Peyer's patch (tissue), 4 donors: Measurements from ENCODE around the gene COL9A2. TPM values are rescaled to one million over a fixed set of nuclear protein-coding genes. Genes with fewer than 3 reads are reported as not detected.

ENCODE experiments used
- DNase-seq, 3 donors: peaks; one replicate each; pipeline ENCODE4 v3.0.0-alpha.2; 2017 to 2019
- H3K27ac ChIP-seq, 4 donors: fragments of 200-600 bp; sonication (generic); one replicate each; pipeline ENCODE4 v1.5.1; 2016 to 2019
- H3K27me3 ChIP-seq, 2 donors: fragments of 200-600 bp; sonication (generic); one replicate each; pipeline ENCODE4 v1.5.1; 2019
- H3K36me3 ChIP-seq, 3 donors: fragments of 200-600 bp; sonication (generic); one replicate each; pipeline ENCODE4 v1.5.1; 2016 to 2019
- H3K4me1 ChIP-seq, 4 donors: fragments of 200-600 bp; sonication (generic); one replicate each; pipeline ENCODE4 v1.5.1; 2016 to 2019
- H3K4me3 ChIP-seq, 4 donors: fragments of 200-600 bp; sonication (generic); 1 replicate in 3 of 4; 2 replicates in 1 of 4; pipeline ENCODE4 v1.5.1; 2016 to 2019; ENCODE audit warnings: mild to moderate bottlenecking in 1 of 4
- H3K9me3 ChIP-seq, 4 donors: fragments of 200-600 bp; sonication (generic); one replicate each; pipeline ENCODE4 v1.5.1; 2016 to 2019; ENCODE audit warnings: mild to moderate bottlenecking in 1 of 4
- POLR2A ChIP-seq, 2 donors: fragments of 450-650 bp; IDR thresholded peaks; one replicate each; pipeline ENCODE4 v1.5.1; 2017; ENCODE audit warnings: antibody characterized with exemption in 2 of 2, mild to moderate bottlenecking in 2 of 2, moderate library complexity in 2 of 2
- total RNA-seq, 4 donors: library from RNA; depleted of rRNA; stranded (reverse); fragments of >200 nt; gene quantifications; one replicate each; pipeline ENCODE4 v1.1.0, GENCODE V29; 2016
- TF ChIP-seq, protein P1 (sequence below), 6 experiments: fragments of 450-650 bp in 4 of 6; fragments of 200-600 bp in 2 of 6; sonication (generic) in 1 of 6; IDR thresholded peaks; one replicate each; pipeline ENCODE4 v1.5.1; 2017 to 2019; ENCODE audit warnings: antibody characterized with exemption in 6 of 6, mild to moderate bottlenecking in 3 of 6, moderate library complexity in 1 of 6

Gene COL9A2
- total RNA-seq, 4 donors from 2014 or later = 2.1 to 11.6 (median 6.3) TPM

DNA sequence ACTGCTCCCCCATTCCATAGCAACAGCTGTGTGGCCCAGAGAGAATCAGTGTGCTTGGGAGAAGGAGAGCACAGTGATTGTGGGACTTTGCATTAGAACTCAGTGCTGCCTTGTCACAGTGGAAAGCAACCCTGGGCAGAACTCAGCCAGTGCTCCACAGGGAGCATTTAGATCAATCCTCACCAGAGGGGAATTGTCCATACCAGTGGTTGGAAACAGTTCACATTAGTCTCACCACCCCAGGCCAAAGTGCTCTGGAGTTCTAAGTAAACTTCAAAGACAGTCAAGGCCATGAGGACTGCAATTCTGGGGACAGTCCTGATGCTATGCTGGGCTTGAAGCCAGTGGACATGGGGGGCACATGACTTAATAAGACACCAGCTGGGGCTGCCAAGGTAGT lies 43.5 kb upstream of the COL9A2 start:
- H3K36me3 ChIP-seq = no peaks in the 10 kb centered on the region
- H3K4me1 ChIP-seq = no peaks in the 10 kb centered on the region
- TF ChIP-seq, protein P1, sequence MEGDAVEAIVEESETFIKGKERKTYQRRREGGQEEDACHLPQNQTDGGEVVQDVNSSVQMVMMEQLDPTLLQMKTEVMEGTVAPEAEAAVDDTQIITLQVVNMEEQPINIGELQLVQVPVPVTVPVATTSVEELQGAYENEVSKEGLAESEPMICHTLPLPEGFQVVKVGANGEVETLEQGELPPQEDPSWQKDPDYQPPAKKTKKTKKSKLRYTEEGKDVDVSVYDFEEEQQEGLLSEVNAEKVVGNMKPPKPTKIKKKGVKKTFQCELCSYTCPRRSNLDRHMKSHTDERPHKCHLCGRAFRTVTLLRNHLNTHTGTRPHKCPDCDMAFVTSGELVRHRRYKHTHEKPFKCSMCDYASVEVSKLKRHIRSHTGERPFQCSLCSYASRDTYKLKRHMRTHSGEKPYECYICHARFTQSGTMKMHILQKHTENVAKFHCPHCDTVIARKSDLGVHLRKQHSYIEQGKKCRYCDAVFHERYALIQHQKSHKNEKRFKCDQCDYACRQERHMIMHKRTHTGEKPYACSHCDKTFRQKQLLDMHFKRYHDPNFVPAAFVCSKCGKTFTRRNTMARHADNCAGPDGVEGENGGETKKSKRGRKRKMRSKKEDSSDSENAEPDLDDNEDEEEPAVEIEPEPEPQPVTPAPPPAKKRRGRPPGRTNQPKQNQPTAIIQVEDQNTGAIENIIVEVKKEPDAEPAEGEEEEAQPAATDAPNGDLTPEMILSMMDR (IDR thresholded peaks at IDR 0.05) = no peak
- no peak for TF ChIP-seq POLR2A (IDR thresholded peaks at IDR 0.05)
- peaks cover 0 to 3% (median 0%) of the 10 kb centered on the region in 4 donors for H3K9me3 ChIP-seq
- no peaks in the 10 kb centered on the region for H3K27me3 ChIP-seq
- no peak overlapping the region for H3K4me3 ChIP-seq
- DNase-seq = no peak
- H3K27ac ChIP-seq = no peak overlapping the region

GRCh38 chr1:40357625-40358024 lies 40.5 kb upstream of the COL9A2 start:
- TF ChIP-seq POLR2A (IDR thresholded peaks at IDR 0.05) = no peak
- TF ChIP-seq, protein P1 (IDR thresholded peaks at IDR 0.05) = no peak
- Histone ChIP-seq H3K36me3 (no peaks in the 10 kb centered on the region), H3K27me3 (no peaks in the 10 kb centered on the region), H3K27ac (no peak overlapping the region), H3K4me1 (no peaks in the 10 kb centered on the region), H3K4me3 (no peak overlapping the region), H3K9me3 (peaks cover 0 to 3% (median 0%) of the 10 kb centered on the region in 4 donors)
- no peak for DNase-seq

DNA sequence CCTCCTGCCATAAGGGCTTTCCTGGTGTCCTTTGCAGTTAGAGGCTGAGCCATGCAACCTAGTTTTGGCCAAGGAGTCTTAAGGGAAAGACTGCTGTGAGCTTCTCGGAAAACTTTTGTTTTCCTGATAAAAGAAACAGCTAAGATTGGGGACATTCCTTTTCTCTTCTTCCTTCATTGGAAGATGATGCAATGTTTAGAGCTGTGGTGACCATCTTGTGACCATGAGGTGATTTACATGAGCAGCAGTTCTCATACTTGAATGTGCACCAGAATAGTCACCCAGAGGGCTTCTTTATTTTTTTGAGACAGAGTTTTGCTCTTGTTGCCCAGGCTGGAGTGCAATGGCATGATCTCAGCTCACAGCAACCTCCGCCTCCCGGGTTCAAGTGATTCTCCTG lies 36.0 kb upstream of the COL9A2 start:
- H3K27me3 ChIP-seq = no peaks in the 10 kb centered on the region
- no peaks in the 10 kb centered on the region for H3K4me1 ChIP-seq
- no peak overlapping the region for H3K27ac ChIP-seq
- H3K4me3 ChIP-seq = no peak overlapping the region
- TF ChIP-seq POLR2A (IDR thresholded peaks at IDR 0.05) = no peak
- no peak for DNase-seq
- H3K9me3 ChIP-seq = peaks cover 0 to under 1% (median 0%) of the 10 kb centered on the region in 4 donors
- H3K36me3 ChIP-seq = no peaks in the 10 kb centered on the region

- no peak for TF ChIP-seq POLR2A (IDR thresholded peaks at IDR 0.05)
- TF ChIP-seq, protein P1 (IDR thresholded peaks at IDR 0.05) = no peak
- Histone ChIP-seq H3K36me3 (no peaks in the 10 kb centered on the region), H3K27ac (peak overlapping the region in 1 of 4 donors; percentile 55), H3K27me3 (no peaks in the 10 kb centered on the region), H3K4me3 (no peak overlapping the region), H3K4me1 (no peaks in the 10 kb centered on the region), H3K9me3 (no peaks in the 10 kb centered on the region)
- no peak for DNase-seq
Observed at GRCh38 chr1:40352126-40352525, 35.0 kb upstream of the COL9A2 start.

DNA sequence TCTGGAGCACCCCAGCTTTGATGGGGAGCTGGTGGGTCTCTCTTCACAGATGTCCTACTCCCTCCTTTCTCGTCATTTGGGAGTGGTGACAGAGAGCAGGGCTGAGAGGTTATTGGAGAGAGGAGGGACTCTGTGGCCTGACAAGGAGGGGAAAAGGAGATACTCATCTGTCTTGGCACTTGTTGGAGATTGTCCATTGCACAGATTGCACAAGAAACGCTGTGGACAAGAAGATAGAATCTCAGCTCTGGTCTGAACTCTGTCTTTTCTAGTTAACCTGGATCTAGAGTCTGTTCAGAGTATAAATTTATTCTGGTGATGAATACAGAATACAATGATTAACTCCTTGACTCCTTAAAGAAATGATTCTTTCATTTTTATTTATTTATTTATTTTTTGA lies 34.0 kb upstream of the COL9A2 start:
- H3K4me1 ChIP-seq = no peaks in the 10 kb centered on the region
- TF ChIP-seq, protein P1 (IDR thresholded peaks at IDR 0.05) = no peak
- no peak for TF ChIP-seq POLR2A (IDR thresholded peaks at IDR 0.05)
- H3K9me3 ChIP-seq = no peaks in the 10 kb centered on the region
- H3K36me3 ChIP-seq = no peaks in the 10 kb centered on the region
- no peak overlapping the region for H3K4me3 ChIP-seq
- H3K27ac ChIP-seq = no peak overlapping the region
- no peak for DNase-seq
- no peaks in the 10 kb centered on the region for H3K27me3 ChIP-seq

- no peak for TF ChIP-seq POLR2A (IDR thresholded peaks at IDR 0.05)
- TF ChIP-seq, protein P1 (IDR thresholded peaks at IDR 0.05) = no peak
- Histone ChIP-seq H3K27ac (no peak overlapping the region), H3K4me3 (no peak overlapping the region), H3K36me3 (no peaks in the 10 kb centered on the region), H3K4me1 (no peaks in the 10 kb centered on the region), H3K9me3 (no peaks in the 10 kb centered on the region), H3K27me3 (no peaks in the 10 kb centered on the region)
- no peak for DNase-seq
Observed at GRCh38 chr1:40350391-40350790, 33.3 kb upstream of the COL9A2 start.
